RWPE2 (cell line): ENCODE measurements around the gene BANK1.

Experiments used
- ATAC-seq: fragments of 200-7000 bp; cut with Tn5 transposase; 3 replicates; pipeline ENCODE4 v1.9.1; 2021; ENCODE audit warnings: low read depth
- DNase-seq: peaks from one replicate; pipeline ENCODE4 v3.0.0-alpha.2; 2020; ENCODE audit warnings: low spot score
- H3K27ac ChIP-seq: fragments of 450-650 bp; 2 replicates; pipeline ENCODE4 v1.5.1; 2017; ENCODE audit warnings: mild to moderate bottlenecking; ENCODE audit not compliant: poor library complexity, severe bottlenecking
- H3K27me3 ChIP-seq: fragments of 250-450 bp; sonication (Bioruptor Pico); 2 replicates; pipeline ENCODE4 v1.5.1; 2021; ENCODE audit warnings: mild to moderate bottlenecking, moderate library complexity; ENCODE audit not compliant: insufficient read depth, poor library complexity, severe bottlenecking
- H3K36me3 ChIP-seq: fragments of 250-450 bp; sonication (Bioruptor Pico); 2 replicates; pipeline ENCODE4 v1.5.1; 2020; ENCODE audit warnings: low read depth, mild to moderate bottlenecking, moderate library complexity
- H3K4me1 ChIP-seq: fragments of 250-450 bp; sonication (Bioruptor Pico); 2 replicates; pipeline ENCODE4 v1.5.1; 2021; ENCODE audit warnings: mild to moderate bottlenecking, moderate library complexity; ENCODE audit not compliant: insufficient read depth, poor library complexity, severe bottlenecking
- H3K4me3 ChIP-seq: fragments of 250-450 bp; sonication (Bioruptor Pico); 2 replicates; pipeline ENCODE4 v1.5.1; 2021; ENCODE audit warnings: mild to moderate bottlenecking, moderate library complexity; ENCODE audit not compliant: severe bottlenecking
- H3K9me3 ChIP-seq: fragments of 250-450 bp; sonication (Bioruptor Pico); 2 replicates; pipeline ENCODE4 v1.5.1; 2021; ENCODE audit warnings: mild to moderate bottlenecking, moderate library complexity; ENCODE audit not compliant: severe bottlenecking
- CTCF ChIP-seq: fragments of 450-650 bp; IDR thresholded peaks from one replicate; pipeline ENCODE4 v1.5.1; 2017; ENCODE audit warnings: mild to moderate bottlenecking, moderate library complexity; ENCODE audit not compliant: poor library complexity, severe bottlenecking

Gene BANK1

GRCh38 chr4:101910786-101911373 lies 120.3 kb downstream of the BANK1 start:
- Histone ChIP-seq H3K4me1 (no peaks in the 10 kb centered on the region), H3K4me3 (no peak overlapping the region), H3K9me3 (no peaks in the 10 kb centered on the region), H3K27ac (no peak overlapping the region), H3K36me3 (no peaks in the 10 kb centered on the region), H3K27me3 (no peaks in the 10 kb centered on the region)
- TF ChIP-seq CTCF = no peak
- ATAC-seq = no peak
- DNase-seq = no peak

- no peak for DNase-seq
- Histone ChIP-seq H3K36me3 (no peaks in the 10 kb centered on the region), H3K9me3 (no peaks in the 10 kb centered on the region), H3K27ac (no peak overlapping the region), H3K4me1 (no peaks in the 10 kb centered on the region), H3K4me3 (no peak overlapping the region), H3K27me3 (no peaks in the 10 kb centered on the region)
- no peak for ATAC-seq
- no peak for TF ChIP-seq CTCF
Measured at GRCh38 chr4:101911616-101912015, 121.1 kb downstream of the BANK1 start.

GRCh38 chr4:101914761-101915160 lies 124.2 kb downstream of the BANK1 start:
- DNase-seq (no peak), ATAC-seq (no peak)
- Histone ChIP-seq H3K4me3 (no peak overlapping the region), H3K27me3 (no peaks in the 10 kb centered on the region), H3K4me1 (no peaks in the 10 kb centered on the region), H3K27ac (no peak overlapping the region), H3K36me3 (no peaks in the 10 kb centered on the region), H3K9me3 (no peaks in the 10 kb centered on the region)
- TF ChIP-seq CTCF = no peak

- Histone ChIP-seq H3K27ac (no peak overlapping the region), H3K9me3 (no peaks in the 10 kb centered on the region), H3K4me1 (no peaks in the 10 kb centered on the region), H3K27me3 (no peaks in the 10 kb centered on the region), H3K36me3 (no peaks in the 10 kb centered on the region), H3K4me3 (no peak overlapping the region)
- no peak for DNase-seq
- no peak for ATAC-seq
- no peak for TF ChIP-seq CTCF
Measured at GRCh38 chr4:101919373-101919977, 128.9 kb downstream of the BANK1 start.

GRCh38 chr4:101921370-101921769 lies 130.8 kb downstream of the BANK1 start:
- Histone ChIP-seq H3K9me3 (no peaks in the 10 kb centered on the region), H3K27ac (no peak overlapping the region), H3K4me1 (no peaks in the 10 kb centered on the region), H3K4me3 (no peak overlapping the region), H3K27me3 (no peaks in the 10 kb centered on the region), H3K36me3 (no peaks in the 10 kb centered on the region)
- DNase-seq (no peak), ATAC-seq (no peak)
- no peak for TF ChIP-seq CTCF
